SU-DHL-6 (cell line): ENCODE results near the gene NOXA1.

Experiments
- H2AFZ ChIP-seq: fragments of 200-600 bp; sonication (generic); 2 replicates; pipeline ENCODE4 v1.6.1; 2014; ENCODE audit warnings: low read depth, mild to moderate bottlenecking, moderate library complexity, mixed read lengths, antibody characterized with exemption, low read length; ENCODE audit not compliant: severe bottlenecking
- H3F3A ChIP-seq: fragments of 200-600 bp; shearing (Covaris generic); 2 replicates; pipeline ENCODE4 v1.6.0; 2016; ENCODE audit warnings: antibody characterized with exemption, mild to moderate bottlenecking; ENCODE audit not compliant: insufficient read depth
- H3K27ac ChIP-seq: fragments of 200-600 bp; sonication (generic); 2 replicates; pipeline ENCODE4 v1.5.1; 2016; ENCODE audit warnings: low read depth, mild to moderate bottlenecking, low read length, moderate library complexity, mixed read lengths
- H3K27me3 ChIP-seq: fragments of 200-600 bp; sonication (generic), shearing (Covaris generic); 2 replicates; pipeline ENCODE4 v1.6.0; 2014; ENCODE audit warnings: mild to moderate bottlenecking, low read length
- H3K36me3 ChIP-seq: fragments of 200-600 bp; sonication (generic); 2 replicates; pipeline ENCODE4 v1.6.1; 2014; ENCODE audit warnings: mild to moderate bottlenecking, low read length, mixed read lengths
- H3K4me2 ChIP-seq: fragments of 300-600, 200-600 bp; shearing (Covaris generic), sonication (generic); 2 replicates; pipeline ENCODE4 v1.6.0; 2014; ENCODE audit warnings: low read length, low read depth, mild to moderate bottlenecking; ENCODE audit not compliant: poor library complexity, severe bottlenecking
- H3K4me3 ChIP-seq: fragments of 200-600 bp; sonication (generic); 2 replicates; pipeline ENCODE4 v1.5.1; 2014; ENCODE audit warnings: antibody characterized with exemption, low read length, mild to moderate bottlenecking, mixed read lengths; ENCODE audit not compliant: insufficient read depth, poor library complexity, severe bottlenecking
- H3K79me2 ChIP-seq: fragments of 200-600 bp; sonication (generic); 2 replicates; pipeline ENCODE4 v1.6.1; 2014; ENCODE audit warnings: mild to moderate bottlenecking, low read length, moderate library complexity; ENCODE audit not compliant: insufficient read depth
- H3K9ac ChIP-seq: fragments of 200-600 bp; sonication (generic); 2 replicates; pipeline ENCODE4 v1.7.0; 2014; ENCODE audit warnings: mild to moderate bottlenecking, low read length
- H3K9me2 ChIP-seq: fragments of 200-600 bp; sonication (generic); replicated peaks from 2 replicates; pipeline ENCODE4 v1.6.1; 2014; ENCODE audit warnings: low read length; ENCODE audit not compliant: insufficient read depth
- H3K9me3 ChIP-seq: fragments of 200-600 bp; sonication (generic); 2 replicates; pipeline ENCODE4 v1.6.1; 2014; ENCODE audit warnings: low read length, mixed read lengths; ENCODE audit not compliant: insufficient read depth
- H4K20me1 ChIP-seq: fragments of 200-600 bp; sonication (generic); 2 replicates; pipeline ENCODE4 v1.6.1; 2014; ENCODE audit warnings: low read depth, mild to moderate bottlenecking, antibody characterized with exemption, low read length, moderate library complexity, mixed read lengths
- CTCF ChIP-seq: fragments of 200-600 bp; sonication (generic); IDR thresholded peaks from one replicate; pipeline ENCODE4 v1.5.1; 2017; ENCODE audit warnings: antibody characterized with exemption, mild to moderate bottlenecking, low read length, moderate library complexity; ENCODE audit not compliant: insufficient read depth, poor library complexity, severe bottlenecking
- EZH2phosphoT487 ChIP-seq: fragments of 200-600 bp; sonication (generic), shearing (Covaris generic); conservative IDR thresholded peaks from 2 replicates; pipeline ENCODE4 v1.6.1; 2018; ENCODE audit warnings: mild to moderate bottlenecking, antibody characterized with exemption, low read length, moderate library complexity, mixed read lengths

NOXA1 gene

GRCh38 chr9:137382444-137383080 lies 40.6 kb upstream of the NOXA1 start:
- TF ChIP-seq EZH2phosphoT487 (no peak), CTCF (no peak)
- Histone ChIP-seq H3K4me2 (no peak overlapping the region), H3K4me3 (no peak overlapping the region), H3K9me3 (no peaks in the 10 kb centered on the region), H3K27me3 (no peaks in the 10 kb centered on the region), H3K9me2 (no peaks in the 10 kb centered on the region), H3K36me3 (no peaks in the 10 kb centered on the region), H4K20me1 (no peaks in the 10 kb centered on the region), H3K9ac (no peak overlapping the region), H3K79me2 (no peaks in the 10 kb centered on the region), H3F3A (no peaks in the 10 kb centered on the region), H2AFZ (no peak overlapping the region), H3K27ac (no peak overlapping the region)

GRCh38 chr9:137383081-137383783 lies 40.0 kb upstream of the NOXA1 start:
- no peaks in the 10 kb centered on the region for H3K9me2 ChIP-seq
- no peaks in the 10 kb centered on the region for H3K79me2 ChIP-seq
- no peaks in the 10 kb centered on the region for H3K9me3 ChIP-seq
- no peaks in the 10 kb centered on the region for H3K27me3 ChIP-seq
- no peak for TF ChIP-seq EZH2phosphoT487
- TF ChIP-seq CTCF, result no peak
- no peaks in the 10 kb centered on the region for H3F3A ChIP-seq
- H4K20me1 ChIP-seq, result no peaks in the 10 kb centered on the region
- H3K36me3 ChIP-seq, result no peaks in the 10 kb centered on the region
- no peak overlapping the region for H2AFZ ChIP-seq
- no peak overlapping the region for H3K4me2 ChIP-seq
- no peak overlapping the region for H3K4me3 ChIP-seq
- no peak overlapping the region for H3K27ac ChIP-seq
- no peak overlapping the region for H3K9ac ChIP-seq

DNA sequence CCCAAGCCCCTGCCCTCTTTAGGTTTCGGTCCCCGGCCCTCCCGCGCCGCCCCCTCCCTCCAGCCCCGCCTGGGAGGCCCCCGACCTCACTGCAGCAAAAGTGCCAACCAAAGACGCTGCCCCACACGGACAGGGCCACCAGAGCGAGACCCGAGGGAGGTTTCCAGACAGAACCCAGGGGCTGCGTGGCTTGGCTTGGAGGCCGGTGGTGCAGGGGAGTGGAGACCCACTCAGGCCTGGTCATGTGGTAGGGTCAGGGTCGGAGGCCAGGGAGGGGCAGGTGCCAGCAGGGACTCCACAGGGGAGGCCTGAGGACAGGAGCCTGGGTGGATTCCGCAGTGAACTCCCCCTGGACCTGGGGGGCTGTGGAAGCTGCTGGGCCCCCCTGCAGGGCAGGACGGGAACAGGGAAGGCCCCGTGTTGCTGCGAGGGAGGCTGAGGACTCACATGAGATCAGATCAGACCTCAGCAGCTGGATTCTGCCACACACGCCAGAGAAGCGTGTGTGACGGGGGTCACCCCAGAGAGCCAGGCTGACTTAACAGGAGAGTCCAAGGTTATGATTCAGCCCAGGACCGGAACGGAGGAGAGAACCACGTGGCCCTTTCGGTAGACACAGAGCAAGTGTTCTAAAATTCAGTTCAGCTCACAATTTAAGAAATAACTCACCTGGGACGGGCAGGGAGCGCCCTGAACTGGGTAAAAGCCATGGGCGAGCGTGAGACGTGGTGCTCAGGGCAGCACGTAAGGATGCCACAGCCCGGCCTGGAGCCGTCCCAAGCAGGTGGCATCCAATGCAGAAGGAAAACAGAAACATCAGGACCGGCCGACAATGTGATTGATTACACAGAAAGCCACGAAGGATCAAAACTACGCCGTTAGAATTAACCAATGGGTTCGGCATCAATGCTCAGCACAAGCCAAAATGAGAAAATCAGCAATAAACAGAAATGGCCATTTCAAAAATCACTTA lies 39.1 kb upstream of the NOXA1 start:
- H3K79me2 ChIP-seq, result no peaks in the 10 kb centered on the region

More for the DNA sequence above, 39.1 kb upstream of the NOXA1 start:
- no peaks in the 10 kb centered on the region for H3K36me3 ChIP-seq
- no peaks in the 10 kb centered on the region for H3K9me2 ChIP-seq
- no peak overlapping the region for H3K4me3 ChIP-seq
- no peaks in the 10 kb centered on the region for H3K9me3 ChIP-seq
- no peaks in the 10 kb centered on the region for H4K20me1 ChIP-seq
- no peak overlapping the region for H3K9ac ChIP-seq
- H3K4me2 ChIP-seq, result no peak overlapping the region
- H3K27me3 ChIP-seq, result no peaks in the 10 kb centered on the region
- no peak overlapping the region for H2AFZ ChIP-seq
- H3K27ac ChIP-seq, result no peak overlapping the region
- H3F3A ChIP-seq, result no peaks in the 10 kb centered on the region
- no peak for TF ChIP-seq EZH2phosphoT487
- no peak for TF ChIP-seq CTCF
